ENCODE measurements around the gene FAM47E.

Gene FAM47E

DNA sequence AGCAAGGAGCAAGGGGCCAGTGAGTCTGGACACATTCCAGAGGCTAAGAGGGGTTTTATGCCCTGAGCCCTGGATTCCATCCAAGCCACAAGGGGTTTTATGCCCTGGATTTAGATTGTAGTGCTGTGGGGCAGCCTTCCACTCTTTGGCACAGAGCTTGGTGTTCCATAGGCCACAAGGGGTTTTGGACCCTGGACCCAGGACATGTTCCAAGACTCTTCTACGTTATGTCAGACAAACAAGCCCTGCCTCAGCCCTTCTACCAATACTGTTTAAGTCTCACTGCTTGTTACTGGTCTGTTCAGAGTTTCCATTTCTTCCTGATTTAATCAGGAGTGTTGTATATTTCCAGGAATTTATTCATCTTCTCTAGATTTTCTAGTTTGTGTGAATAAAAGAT is 25.1 kb upstream of the FAM47E start:
- H3K4me1 ChIP-seq (ENCODE audit: control insufficient read depth, insufficient read depth, low read length, poor library complexity, severe bottlenecking): no peaks in the 10 kb centered on the region
- no peak overlapping the region for H3K4me3 ChIP-seq (ENCODE audit: extremely low read depth, insufficient read depth, low read length, poor library complexity, severe bottlenecking)
- no peaks in the 10 kb centered on the region for H3K36me3 ChIP-seq (ENCODE audit: control insufficient read depth, insufficient read depth, low read length)
- 0% methylated on average over 1 of the region's 1 CpG; no CpG with 5 or more reads in 1 of the 2 experiments for WGBS, 2 experiments (ENCODE audit: insufficient coverage in 2 of 2)
- no peaks in the 10 kb centered on the region for H3K9me3 ChIP-seq (ENCODE audit: control insufficient read depth, low read length)
- no peak overlapping the region for H3K27ac ChIP-seq (ENCODE audit: low read depth, low read length, severe bottlenecking)

GRCh38 chr4:76232681-76233080 is 18.8 kb upstream of the FAM47E start:
- no peaks in the 10 kb centered on the region for H3K4me1 ChIP-seq (ENCODE audit: control insufficient read depth, insufficient read depth, low read length, poor library complexity, severe bottlenecking)
- no peak overlapping the region for H3K4me3 ChIP-seq (ENCODE audit: extremely low read depth, insufficient read depth, low read length, poor library complexity, severe bottlenecking)
- no peak overlapping the region for H3K27ac ChIP-seq (ENCODE audit: low read depth, low read length, severe bottlenecking)
- no peaks in the 10 kb centered on the region for H3K36me3 ChIP-seq (ENCODE audit: control insufficient read depth, insufficient read depth, low read length)
- no peaks in the 10 kb centered on the region for H3K9me3 ChIP-seq (ENCODE audit: control insufficient read depth, low read length)
- WGBS, 2 experiments (ENCODE audit: insufficient coverage in 2 of 2): 100% methylated on average over 1 of the region's 1 CpG; no CpG with 5 or more reads in 1 of the 2 experiments

- H3K4me3 ChIP-seq (ENCODE audit: extremely low read depth, insufficient read depth, low read length, poor library complexity, severe bottlenecking): no peak overlapping the region
These were observed 18.4 kb upstream of the FAM47E start for GRCh38 chr4:76233083-76233482.

GRCh38 chr4:76233529-76233928 is 18.0 kb upstream of the FAM47E start:
- H3K27ac ChIP-seq (ENCODE audit: low read depth, low read length, severe bottlenecking): no peak overlapping the region
- no peaks in the 10 kb centered on the region for H3K4me1 ChIP-seq (ENCODE audit: control insufficient read depth, insufficient read depth, low read length, poor library complexity, severe bottlenecking)
- H3K36me3 ChIP-seq (ENCODE audit: control insufficient read depth, insufficient read depth, low read length): no peaks in the 10 kb centered on the region
- WGBS, 2 experiments (ENCODE audit: insufficient coverage in 2 of 2): 44 to 80% methylated on average over 1 of the region's 2 CpGs
- no peaks in the 10 kb centered on the region for H3K9me3 ChIP-seq (ENCODE audit: control insufficient read depth, low read length)
- H3K4me3 ChIP-seq (ENCODE audit: extremely low read depth, insufficient read depth, low read length, poor library complexity, severe bottlenecking): no peak overlapping the region

More at GRCh38 chr4:76233083-76233482, 18.4 kb upstream of the FAM47E start:
- no peaks in the 10 kb centered on the region for H3K36me3 ChIP-seq (ENCODE audit: control insufficient read depth, insufficient read depth, low read length)
- 86 to 100% methylated on average over 2 of the region's 4 CpGs for WGBS, 2 experiments (ENCODE audit: insufficient coverage in 2 of 2)
- no peak overlapping the region for H3K27ac ChIP-seq (ENCODE audit: low read depth, low read length, severe bottlenecking)
- H3K9me3 ChIP-seq (ENCODE audit: control insufficient read depth, low read length): no peaks in the 10 kb centered on the region
- H3K4me1 ChIP-seq (ENCODE audit: control insufficient read depth, insufficient read depth, low read length, poor library complexity, severe bottlenecking): no peaks in the 10 kb centered on the region

GRCh38 chr4:76233967-76234678 is 17.4 kb upstream of the FAM47E start:
- Histone ChIP-seq H3K36me3 (ENCODE audit: control insufficient read depth, insufficient read depth, low read length) (no peaks in the 10 kb centered on the region), H3K27ac (ENCODE audit: low read depth, low read length, severe bottlenecking) (no peak overlapping the region), H3K4me1 (ENCODE audit: control insufficient read depth, insufficient read depth, low read length, poor library complexity, severe bottlenecking) (no peaks in the 10 kb centered on the region), H3K4me3 (ENCODE audit: extremely low read depth, insufficient read depth, low read length, poor library complexity, severe bottlenecking) (no peak overlapping the region), H3K9me3 (ENCODE audit: control insufficient read depth, low read length) (no peaks in the 10 kb centered on the region)
- WGBS, 2 experiments (ENCODE audit: insufficient coverage in 2 of 2): 60 to 64% methylated on average over 12 to 14 of the region's 14 CpGs

DNA sequence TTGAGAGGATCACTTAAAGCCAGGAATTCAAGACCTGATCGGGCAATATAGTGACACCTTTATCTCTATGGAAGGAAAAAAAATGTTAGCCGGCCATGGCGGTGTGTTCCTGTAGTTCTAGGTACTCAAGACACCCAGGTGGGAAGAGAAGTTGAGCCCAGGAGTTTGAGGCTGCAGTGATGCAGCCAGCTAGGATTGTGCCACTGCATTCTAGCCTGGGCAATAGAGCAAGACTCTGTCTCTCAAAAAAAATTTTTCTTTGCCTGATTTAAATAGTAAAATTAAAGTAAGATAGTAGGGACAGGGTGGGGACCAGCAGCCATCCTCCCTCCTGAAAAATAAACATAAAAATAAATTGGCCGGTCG is 16.9 kb upstream of the FAM47E start:
- no peaks in the 10 kb centered on the region for H3K4me1 ChIP-seq (ENCODE audit: control insufficient read depth, insufficient read depth, low read length, poor library complexity, severe bottlenecking)
- no peak overlapping the region for H3K27ac ChIP-seq (ENCODE audit: low read depth, low read length, severe bottlenecking)
- H3K4me3 ChIP-seq (ENCODE audit: extremely low read depth, insufficient read depth, low read length, poor library complexity, severe bottlenecking): no peak overlapping the region
- WGBS, 2 experiments (ENCODE audit: insufficient coverage in 2 of 2): 95 to 97% methylated on average over 3 to 5 of the region's 5 CpGs
- H3K9me3 ChIP-seq (ENCODE audit: control insufficient read depth, low read length): no peaks in the 10 kb centered on the region
- no peaks in the 10 kb centered on the region for H3K36me3 ChIP-seq (ENCODE audit: control insufficient read depth, insufficient read depth, low read length)

DNA sequence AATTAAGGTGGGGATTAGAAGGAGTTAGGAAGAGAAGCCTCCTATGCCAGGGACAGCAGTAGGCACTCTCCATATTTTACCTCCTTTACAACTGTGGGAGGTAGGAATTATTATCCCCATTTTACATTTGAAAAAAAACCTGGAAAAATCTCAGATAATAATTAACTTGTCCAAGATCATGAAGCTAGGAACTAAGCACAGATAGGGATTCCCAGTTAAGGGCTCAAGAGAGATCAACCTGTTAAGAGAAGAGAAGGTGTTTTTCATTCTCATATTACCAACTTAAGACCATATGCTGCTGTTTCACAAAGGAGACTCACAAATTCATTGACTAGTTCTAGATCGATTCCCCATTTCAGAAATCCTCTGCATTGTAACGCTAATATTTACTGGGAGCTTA is 16.1 kb upstream of the FAM47E start:
- WGBS, 2 experiments (ENCODE audit: insufficient coverage in 2 of 2): no CpG with 5 or more reads among the region's 2 CpGs
- H3K4me1 ChIP-seq (ENCODE audit: control insufficient read depth, insufficient read depth, low read length, poor library complexity, severe bottlenecking): no peaks in the 10 kb centered on the region
- no peaks in the 10 kb centered on the region for H3K36me3 ChIP-seq (ENCODE audit: control insufficient read depth, insufficient read depth, low read length)
- H3K27ac ChIP-seq (ENCODE audit: low read depth, low read length, severe bottlenecking): no peak overlapping the region
- no peaks in the 10 kb centered on the region for H3K9me3 ChIP-seq (ENCODE audit: control insufficient read depth, low read length)
- no peak overlapping the region for H3K4me3 ChIP-seq (ENCODE audit: extremely low read depth, insufficient read depth, low read length, poor library complexity, severe bottlenecking)

DNA sequence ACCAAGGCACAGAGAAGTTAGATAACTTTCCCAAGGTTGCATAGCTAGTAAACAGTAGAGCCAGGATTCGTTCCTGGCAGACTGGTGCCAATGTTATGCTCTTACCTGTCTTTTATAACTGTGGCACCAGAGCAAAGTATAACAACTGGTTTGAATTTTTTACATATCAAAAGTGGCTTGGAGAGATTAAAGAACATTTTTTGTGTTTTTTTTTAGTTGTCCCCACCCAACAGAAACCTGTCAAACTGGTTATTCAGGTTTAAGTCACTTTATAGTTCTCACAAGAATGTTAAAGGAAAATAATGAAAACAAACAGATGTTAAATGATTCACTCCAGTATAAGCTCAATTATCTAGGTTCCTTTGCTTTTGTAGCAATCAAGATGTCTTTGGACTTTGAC is 15.6 kb upstream of the FAM47E start:
- H3K27ac ChIP-seq (ENCODE audit: low read depth, low read length, severe bottlenecking): no peak overlapping the region
- no peaks in the 10 kb centered on the region for H3K36me3 ChIP-seq (ENCODE audit: control insufficient read depth, insufficient read depth, low read length)
- H3K9me3 ChIP-seq (ENCODE audit: control insufficient read depth, low read length): no peaks in the 10 kb centered on the region
- H3K4me1 ChIP-seq (ENCODE audit: control insufficient read depth, insufficient read depth, low read length, poor library complexity, severe bottlenecking): no peaks in the 10 kb centered on the region
- no peak overlapping the region for H3K4me3 ChIP-seq (ENCODE audit: extremely low read depth, insufficient read depth, low read length, poor library complexity, severe bottlenecking)
- WGBS, 2 experiments (ENCODE audit: insufficient coverage in 2 of 2): 100% methylated on average over 1 of the region's 1 CpG; no CpG with 5 or more reads in 1 of the 2 experiments

DNA sequence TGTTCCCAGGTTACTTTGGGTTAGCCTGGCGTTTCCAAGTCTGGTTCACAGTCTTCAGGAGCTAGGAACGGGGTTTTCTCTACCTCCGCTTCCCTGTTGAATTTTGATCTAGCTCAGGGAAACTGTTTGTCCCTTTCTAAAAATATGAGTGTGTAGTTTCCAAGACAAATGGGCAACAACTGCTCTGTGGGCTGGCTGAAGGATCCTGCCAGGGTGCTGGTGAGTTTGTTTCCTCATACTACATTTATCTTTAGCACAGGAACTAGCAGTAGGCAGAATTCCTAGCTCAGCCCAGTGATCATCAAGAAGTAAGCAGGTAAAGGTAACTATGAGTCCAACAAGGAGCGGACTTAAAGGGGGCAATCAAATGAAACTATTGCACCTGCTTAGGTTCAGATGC is 13.3 kb upstream of the FAM47E start:
- 65 to 96% methylated on average over 3 of the region's 4 CpGs for WGBS, 2 experiments (ENCODE audit: insufficient coverage in 2 of 2)
- Histone ChIP-seq H3K27ac (ENCODE audit: low read depth, low read length, severe bottlenecking) (no peak overlapping the region), H3K4me3 (ENCODE audit: extremely low read depth, insufficient read depth, low read length, poor library complexity, severe bottlenecking) (no peak overlapping the region)

GRCh38 chr4:76238701-76239100 is 12.8 kb upstream of the FAM47E start:
- H3K4me3 ChIP-seq (ENCODE audit: extremely low read depth, insufficient read depth, low read length, poor library complexity, severe bottlenecking): no peak overlapping the region
- H3K9me3 ChIP-seq (ENCODE audit: control insufficient read depth, low read length): no peaks in the 10 kb centered on the region
- no peaks in the 10 kb centered on the region for H3K4me1 ChIP-seq (ENCODE audit: control insufficient read depth, insufficient read depth, low read length, poor library complexity, severe bottlenecking)
- no peak overlapping the region for H3K27ac ChIP-seq (ENCODE audit: low read depth, low read length, severe bottlenecking)
- no peaks in the 10 kb centered on the region for H3K36me3 ChIP-seq (ENCODE audit: control insufficient read depth, insufficient read depth, low read length)

More for the DNA sequence above, 13.3 kb upstream of the FAM47E start:
- H3K9me3 ChIP-seq (ENCODE audit: control insufficient read depth, low read length): no peaks in the 10 kb centered on the region
- no peaks in the 10 kb centered on the region for H3K36me3 ChIP-seq (ENCODE audit: control insufficient read depth, insufficient read depth, low read length)
- H3K4me1 ChIP-seq (ENCODE audit: control insufficient read depth, insufficient read depth, low read length, poor library complexity, severe bottlenecking): no peaks in the 10 kb centered on the region

GRCh38 chr4:76240236-76240635 is 11.3 kb upstream of the FAM47E start:
- Histone ChIP-seq H3K27ac (ENCODE audit: low read depth, low read length, severe bottlenecking) (no peak overlapping the region), H3K4me1 (ENCODE audit: control insufficient read depth, insufficient read depth, low read length, poor library complexity, severe bottlenecking) (no peaks in the 10 kb centered on the region), H3K9me3 (ENCODE audit: control insufficient read depth, low read length) (no peaks in the 10 kb centered on the region), H3K36me3 (ENCODE audit: control insufficient read depth, insufficient read depth, low read length) (no peaks in the 10 kb centered on the region), H3K4me3 (ENCODE audit: extremely low read depth, insufficient read depth, low read length, poor library complexity, severe bottlenecking) (no peak overlapping the region)
- 100% methylated on average over 1 to 2 of the region's 2 CpGs for WGBS, 2 experiments (ENCODE audit: insufficient coverage in 2 of 2)
